HepG2 (cell line): ENCODE results near the gene LATS1.

Experiments
- FOXP4 ChIP-seq: sonication (generic); formaldehyde crosslinking; IDR thresholded peaks from 2 replicates; pipeline ENCODE4 v1.4.0; 2020; ENCODE audit warnings: missing genetic modification reagents
- POLR2A ChIP-seq, 2 experiments: IDR thresholded peaks; 2 replicates each; pipeline ENCODE4 v1.6.1; 2011; ENCODE audit warnings: low read depth in 2 of 2, low read length in 2 of 2, mild to moderate bottlenecking in 1 of 2, moderate library complexity in 1 of 2; ENCODE audit not compliant: insufficient read depth in 1 of 2
- YY1 ChIP-seq: IDR thresholded peaks from 2 replicates; pipeline ENCODE4 v1.6.1; 2011; ENCODE audit warnings: low read length, low read depth, moderate library complexity, mild to moderate bottlenecking; ENCODE audit not compliant: insufficient read depth, insufficient replicate concordance
- ZNF598 ChIP-seq: sonication (generic); formaldehyde crosslinking; IDR thresholded peaks from 2 replicates; pipeline ENCODE4 v1.5.1; 2020; ENCODE audit warnings: mild to moderate bottlenecking, missing genetic modification reagents, borderline replicate concordance
- ZSCAN20 ChIP-seq: sonication (generic); formaldehyde crosslinking; IDR thresholded peaks from 2 replicates; pipeline ENCODE4 v1.4.0; 2020; ENCODE audit warnings: missing genetic modification reagents, mild to moderate bottlenecking, borderline replicate concordance

- TF ChIP-seq ZNF598 (CRISPR knock-in tag) (no peak), FOXP4 (CRISPR knock-in tag) (no peak), POLR2A (IDR thresholded peaks at IDR 0.05; ENCODE audit: insufficient read depth in 1 of 2, low read depth in 2 of 2, low read length in 2 of 2) (no peak), YY1 (no peak), ZSCAN20 (CRISPR knock-in tag) (no peak)
Measured at GRCh38 chr6:149628875-149629510, 88.9 kb downstream of the LATS1 start.
